GM21447 (cell line): ENCODE results near the gene NDRG3.
A peak's percentile ranks its signal among the peaks of the same experiment; 100 is the strongest.
"Not testable (repeated sequence)": the region's sequence is repeated elsewhere in the genome, so short reads cannot be mapped to it uniquely, and the experiment has no call there.

Experiments
- ATAC-seq: cut with Tn5 transposase; IDR thresholded peaks from one replicate; pipeline ENCODE4 v1.9.1; 2021; ENCODE audit not compliant: unreplicated experiment

NDRG3 gene

GRCh38 chr20:36611625-36612024 is 134.3 kb downstream of the NDRG3 start:
- no peak for ATAC-seq

- not testable (repeated sequence) for ATAC-seq
These were observed 137.5 kb downstream of the NDRG3 start for GRCh38 chr20:36608388-36608728.

DNA sequence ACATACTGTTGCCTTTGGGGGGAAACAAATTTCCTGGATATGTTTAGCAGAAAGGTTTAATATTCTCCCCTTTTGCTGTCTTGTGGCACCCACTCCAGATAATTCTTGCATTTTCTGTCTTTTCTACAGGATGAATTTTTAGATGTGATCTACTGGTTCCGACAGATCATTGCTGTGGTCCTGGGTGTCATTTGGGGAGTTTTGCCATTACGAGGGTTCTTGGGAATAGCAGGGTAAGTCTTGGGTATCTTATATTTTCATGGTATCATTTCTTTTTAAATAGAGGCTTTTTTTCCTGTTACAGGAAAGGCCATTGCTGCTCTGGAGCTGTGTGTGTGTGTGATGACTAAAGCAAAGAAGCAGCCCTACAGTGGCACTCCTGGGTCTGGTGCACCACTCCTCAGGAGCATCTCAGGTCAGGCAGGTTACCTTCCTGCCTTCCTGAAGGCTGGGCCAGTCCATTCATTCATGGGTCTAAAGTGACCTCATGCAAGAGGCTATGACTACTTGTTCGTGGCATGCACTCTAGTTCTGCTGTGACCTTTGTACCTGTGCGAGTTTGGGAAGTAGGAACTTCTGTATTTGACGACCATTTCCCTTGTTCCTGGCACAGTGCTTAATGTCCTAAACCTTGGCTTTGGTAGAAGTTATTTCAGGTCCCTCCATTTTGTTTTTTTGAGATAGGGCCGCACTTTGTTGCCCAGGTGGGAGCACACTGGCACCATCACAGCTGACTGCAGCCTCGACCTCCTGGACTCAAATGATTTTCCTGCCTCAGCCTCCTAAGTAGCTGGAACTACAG is 138.1 kb downstream of the NDRG3 start:
- no peak for ATAC-seq

- no peak for ATAC-seq
These were observed 139.5 kb downstream of the NDRG3 start for GRCh38 chr20:36606158-36607066.

DNA sequence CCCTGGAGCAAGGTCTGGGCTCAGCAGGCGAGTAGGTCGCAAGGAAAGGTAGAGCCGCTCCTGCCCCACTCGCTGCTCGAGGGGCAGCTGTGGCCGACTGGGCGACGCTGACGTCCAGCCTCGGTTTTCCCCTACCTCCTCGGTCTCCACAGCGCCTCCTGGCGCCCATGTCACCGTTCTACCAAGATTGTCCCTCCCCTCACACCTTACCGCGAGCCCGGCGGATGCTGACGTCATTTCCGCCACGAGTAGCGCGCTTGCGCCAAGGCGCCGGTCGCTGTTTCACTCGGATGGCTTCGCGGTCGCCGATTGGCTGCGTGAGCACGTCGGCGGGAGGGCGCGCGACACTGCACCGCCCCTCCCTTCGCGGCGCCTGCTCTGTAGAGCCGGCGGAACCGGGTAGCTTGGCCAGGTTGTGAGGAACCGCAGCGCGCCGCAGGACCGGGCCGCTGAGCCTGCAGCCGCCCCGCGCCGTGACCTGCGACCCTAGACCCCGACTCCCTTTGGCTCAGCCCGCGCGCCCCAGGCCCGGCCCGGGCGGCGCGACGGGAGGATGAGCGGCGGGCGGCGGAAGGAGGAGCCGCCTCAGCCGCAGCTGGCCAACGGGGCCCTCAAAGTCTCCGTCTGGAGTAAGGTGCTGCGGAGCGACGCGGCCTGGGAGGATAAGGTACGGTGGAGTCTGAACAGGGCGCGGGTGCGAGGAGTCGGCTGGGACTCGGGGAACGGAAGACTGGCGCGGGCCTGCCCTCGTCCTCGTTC is 140.3 kb downstream of the NDRG3 start, which contains the start of gene RAB5IF:
TSS of gene RAB5IF (plus strand) at position 381 of the 759 bp plus-strand sequence. CDS start at position 554, 173 bp downstream.
- ATAC-seq: peak; percentile 78

- ATAC-seq: peak; percentile 49
These were observed 140.9 kb downstream of the NDRG3 start for GRCh38 chr20:36604952-36605398.
